Globus pallidus (tissue), 1 donor: Measurements from ENCODE around the gene APOBEC3G.

Experiments used
- DNase-seq: peaks from one replicate; pipeline ENCODE4 v3.0.0-alpha.2; 2015; ENCODE audit warnings: low spot score

APOBEC3G gene

DNA sequence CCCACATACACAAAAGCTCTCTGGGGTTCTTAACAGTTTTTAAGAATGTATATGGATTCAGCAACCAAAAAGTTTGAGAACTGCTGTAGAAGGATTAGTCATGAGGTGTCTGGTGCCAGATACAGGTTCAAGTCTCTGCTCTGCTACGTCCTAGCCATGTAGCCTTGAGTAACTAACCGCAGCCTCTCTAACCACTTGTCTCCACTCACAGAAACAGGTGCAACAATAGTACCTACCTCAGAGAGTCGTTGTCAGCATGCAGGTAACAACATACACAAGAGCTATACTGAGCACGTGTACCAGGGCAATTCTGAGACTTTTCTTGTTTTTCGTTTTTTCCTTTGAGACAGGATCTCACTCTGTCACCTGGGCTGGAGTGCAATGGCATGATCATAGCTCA, 48.5 kb downstream of the APOBEC3G start:
- DNase-seq, result no peak

DNA sequence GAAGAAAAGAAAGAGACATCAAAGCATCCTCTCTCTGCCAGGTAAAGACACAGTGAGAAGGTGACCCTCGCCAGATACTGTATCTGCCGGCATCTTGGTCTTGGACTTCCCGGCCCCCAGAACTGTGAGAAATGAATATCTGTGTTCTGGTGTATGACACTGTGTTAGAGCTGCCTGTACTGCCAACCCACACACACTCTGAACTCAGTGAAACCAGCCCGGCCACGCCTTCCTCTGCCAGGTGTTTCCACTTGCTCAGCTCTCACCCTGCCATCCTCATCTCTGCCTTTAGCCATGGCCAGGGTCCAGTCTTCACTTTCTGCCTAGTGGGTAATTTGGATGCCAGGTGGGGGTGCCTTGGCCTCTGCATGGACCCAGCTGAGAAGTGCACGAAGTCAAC, 51.4 kb downstream of the APOBEC3G start:
- no peak for DNase-seq

DNA sequence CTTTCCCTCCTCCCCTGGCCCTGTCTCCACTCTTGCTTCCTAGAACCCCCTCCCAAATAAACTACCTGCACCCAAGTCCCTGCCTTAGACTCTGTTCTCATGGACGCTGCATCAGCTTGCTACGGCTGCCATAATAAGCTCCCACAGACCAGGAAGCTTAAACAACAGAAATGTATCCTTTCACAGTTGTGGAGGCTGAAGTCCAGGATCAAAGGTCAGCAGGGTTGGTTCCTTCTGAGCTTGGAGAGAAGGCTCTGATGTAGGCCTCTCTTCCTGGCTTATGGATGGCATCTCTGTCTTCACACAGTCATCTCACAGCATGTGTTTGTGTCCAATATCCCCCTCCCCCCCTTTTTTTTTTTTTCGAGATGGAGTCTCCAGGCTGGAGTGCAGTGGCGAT, 52.0 kb downstream of the APOBEC3G start:
- DNase-seq, result no peak

DNA sequence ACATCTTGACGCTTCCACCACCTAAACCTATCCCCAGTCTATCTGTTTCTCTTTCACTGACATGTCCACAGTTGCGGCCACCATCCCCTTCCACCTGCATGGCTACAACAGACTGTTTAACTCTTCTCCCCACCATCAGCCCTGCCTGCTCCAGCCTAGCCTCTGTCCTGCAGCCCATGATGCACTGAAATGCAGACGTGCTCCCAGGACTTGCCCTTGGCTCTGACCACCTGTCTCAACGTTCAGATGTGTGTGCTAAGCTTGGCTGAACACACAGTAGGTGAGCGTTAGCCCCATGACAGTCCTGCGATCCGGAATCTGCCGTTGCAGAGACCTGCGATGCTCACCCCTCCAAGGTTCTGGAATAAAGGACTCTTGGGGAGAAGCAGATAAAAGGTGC, 52.7 kb downstream of the APOBEC3G start:
- DNase-seq, result no peak

DNA sequence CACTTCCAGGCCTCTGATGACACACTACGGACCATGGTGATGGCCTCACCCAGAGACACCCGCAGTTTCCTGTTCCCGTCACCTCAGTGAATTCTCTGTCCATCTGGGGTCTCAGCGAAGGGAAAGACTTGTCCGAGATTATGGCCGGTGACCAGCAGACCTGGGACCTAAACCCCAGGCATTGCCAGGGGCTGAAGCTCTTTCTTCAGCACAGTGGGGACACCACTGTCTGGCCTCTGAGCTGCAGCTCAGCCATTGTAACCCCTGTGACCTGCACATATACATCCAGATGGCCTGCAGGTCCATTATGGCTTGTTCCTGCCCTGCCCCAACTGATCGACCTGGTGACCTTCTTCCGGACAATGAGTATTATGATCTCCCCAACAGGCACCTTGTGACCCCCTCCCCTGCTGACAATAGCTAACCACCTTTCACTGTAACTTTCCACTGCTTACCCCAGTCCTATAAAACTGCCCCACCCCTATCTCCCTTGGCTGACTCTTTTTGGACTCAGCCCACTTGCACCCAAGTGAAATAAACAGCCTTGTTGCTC, 53.2 kb downstream of the APOBEC3G start:
- no peak for DNase-seq

DNA sequence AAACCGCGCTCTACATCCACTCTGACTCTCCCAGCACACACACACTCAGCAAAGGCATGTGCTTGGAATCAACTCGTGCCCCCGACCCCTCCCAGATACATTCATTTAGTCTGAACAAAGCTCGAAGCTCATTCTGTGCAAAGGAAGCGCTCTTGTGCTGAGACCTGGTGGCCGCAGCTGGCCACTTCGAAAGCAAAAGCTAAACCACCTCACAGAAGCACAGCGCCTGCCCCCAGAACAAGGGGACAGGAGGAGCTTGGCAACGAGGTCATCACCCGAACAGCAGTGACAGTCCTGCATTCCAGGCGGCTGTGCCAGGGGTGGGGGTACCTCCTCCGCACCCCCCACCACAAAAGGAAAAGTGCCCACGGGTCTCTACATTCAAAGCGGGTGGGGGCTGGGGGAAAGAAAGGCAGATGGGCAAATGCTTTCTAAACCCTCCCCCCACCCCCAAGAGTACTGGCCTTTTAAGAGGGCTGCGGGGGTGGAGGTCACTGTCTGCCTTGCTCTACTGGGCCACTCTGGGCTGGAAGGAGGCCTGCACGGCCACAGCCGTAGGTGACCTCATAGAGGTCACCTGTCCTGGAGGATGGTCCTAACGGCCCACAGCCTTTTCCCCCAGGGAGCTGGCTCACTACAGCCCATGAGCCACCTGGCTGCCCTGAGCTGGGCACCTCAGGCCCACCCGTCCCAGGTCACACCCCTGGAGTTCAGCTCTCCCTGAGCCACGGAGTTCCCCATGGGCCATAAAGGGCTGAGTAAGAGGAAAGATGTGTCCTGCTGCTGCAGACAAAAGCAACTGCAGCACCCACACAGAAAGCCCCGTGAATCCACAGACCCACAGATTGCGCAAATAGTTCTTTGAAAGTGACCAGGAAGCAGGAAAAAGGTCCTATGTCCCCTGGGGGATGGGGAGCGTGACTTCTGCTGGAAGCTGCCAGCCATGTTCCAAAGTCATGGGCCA, 54.1 kb downstream of the APOBEC3G start:
- DNase-seq, result no peak

DNA sequence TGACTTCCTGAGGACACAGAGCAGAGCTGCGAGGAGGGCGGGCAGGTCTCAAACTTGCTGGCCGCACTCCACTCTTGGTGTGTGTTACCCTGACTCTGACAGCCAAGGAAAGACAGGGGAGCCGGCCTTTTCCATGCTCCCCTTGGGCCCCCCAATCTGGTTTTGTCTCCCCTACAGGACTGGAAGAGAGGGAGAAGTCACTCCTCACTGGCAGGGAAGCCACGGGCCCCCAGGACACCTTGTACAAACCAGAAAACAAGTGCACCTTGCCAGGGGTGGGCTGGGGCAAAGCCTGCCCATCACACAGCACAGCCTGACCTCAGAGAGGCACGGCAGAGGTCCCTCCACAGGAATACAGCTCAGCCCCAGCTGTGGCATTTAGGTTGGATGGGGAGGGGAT, 55.2 kb downstream of the APOBEC3G start:
- DNase-seq, result no peak

DNA sequence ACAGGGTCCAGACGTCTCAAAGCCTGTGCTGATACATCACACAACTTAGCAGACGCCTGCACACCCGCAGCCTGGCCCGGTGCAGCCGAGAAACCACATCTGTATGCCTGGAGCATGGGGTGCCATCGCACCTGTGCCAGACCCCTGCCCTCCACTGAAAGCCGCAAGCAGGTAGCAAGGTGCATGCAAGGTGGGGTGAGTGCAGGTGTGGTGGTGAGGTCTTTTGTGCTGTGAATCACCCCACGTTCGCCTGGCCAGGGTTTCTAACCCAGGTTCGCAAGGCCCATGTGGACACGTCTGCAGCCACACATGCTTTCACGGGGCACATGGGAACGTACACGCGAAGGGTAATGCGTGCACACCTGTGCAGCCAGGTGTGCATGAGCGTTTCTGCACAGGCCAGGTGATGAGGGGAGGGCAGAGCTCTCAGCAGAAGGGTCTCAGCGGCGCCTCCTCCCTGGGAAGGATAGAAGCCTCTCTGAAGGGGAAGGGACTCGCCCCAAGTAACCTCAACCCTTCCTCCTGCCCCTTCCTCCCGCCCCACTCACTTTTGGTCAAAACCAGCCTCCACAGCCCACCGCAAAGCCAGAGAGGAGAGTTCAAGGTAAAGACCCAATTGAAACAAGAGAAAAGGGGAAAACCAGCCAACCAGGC, 55.9 kb downstream of the APOBEC3G start:
- no peak for DNase-seq

DNA sequence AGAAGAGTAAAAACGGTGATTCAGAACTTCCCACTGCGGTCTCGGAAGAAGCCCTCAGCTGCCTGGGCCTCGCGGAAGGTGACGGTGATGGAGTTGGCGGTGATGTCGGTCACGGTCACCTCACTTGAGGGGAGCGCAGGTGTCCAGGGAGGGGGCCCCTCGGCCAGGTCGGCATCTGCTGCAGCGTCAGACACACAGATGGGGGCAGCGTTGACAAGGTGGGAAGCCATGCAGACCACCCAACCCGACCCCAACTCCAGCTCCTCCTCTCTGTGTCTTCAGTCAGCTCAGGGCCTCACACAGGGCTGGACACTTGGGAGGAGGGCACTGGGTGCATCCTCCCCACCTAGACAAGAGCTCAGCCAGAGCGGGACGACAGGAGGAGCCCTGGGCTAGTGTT, 56.8 kb downstream of the APOBEC3G start:
- no peak for DNase-seq

DNA sequence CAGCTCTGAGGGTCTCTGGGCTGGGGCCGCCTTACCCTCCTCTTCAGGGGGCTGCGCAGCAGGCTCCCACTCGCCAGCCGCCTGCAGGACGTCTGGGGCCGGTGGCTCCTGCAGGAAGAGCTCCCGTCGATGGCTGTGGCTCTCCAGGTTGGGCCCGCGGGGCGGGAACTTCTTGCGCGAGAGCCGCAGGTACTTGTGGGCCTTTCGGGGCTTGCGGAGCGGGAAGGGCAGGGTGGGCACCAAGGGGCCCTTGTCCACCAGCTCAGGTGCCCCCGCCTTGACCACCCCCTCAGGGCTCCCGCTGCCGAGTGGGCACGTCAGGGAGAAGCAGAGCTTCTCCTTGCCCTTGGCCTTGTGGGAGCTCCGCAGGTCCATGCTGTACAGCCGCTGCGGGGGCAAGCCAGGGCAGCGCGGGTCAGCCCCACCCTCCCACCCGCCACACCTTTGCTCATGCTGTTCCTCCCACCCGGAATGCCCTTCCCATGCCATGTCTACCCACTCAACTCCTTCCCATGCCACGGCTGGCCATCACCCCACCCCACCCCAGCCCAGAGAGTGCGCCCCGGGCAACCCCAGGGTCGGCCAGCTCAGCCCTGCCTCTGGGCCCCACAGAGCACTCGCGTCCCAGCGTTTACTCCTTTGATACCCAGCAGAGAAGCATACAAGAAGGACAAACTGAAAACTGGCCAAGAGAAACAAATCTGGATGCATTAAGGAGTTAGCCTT, 57.5 kb downstream of the APOBEC3G start:
- DNase-seq, result no peak

DNA sequence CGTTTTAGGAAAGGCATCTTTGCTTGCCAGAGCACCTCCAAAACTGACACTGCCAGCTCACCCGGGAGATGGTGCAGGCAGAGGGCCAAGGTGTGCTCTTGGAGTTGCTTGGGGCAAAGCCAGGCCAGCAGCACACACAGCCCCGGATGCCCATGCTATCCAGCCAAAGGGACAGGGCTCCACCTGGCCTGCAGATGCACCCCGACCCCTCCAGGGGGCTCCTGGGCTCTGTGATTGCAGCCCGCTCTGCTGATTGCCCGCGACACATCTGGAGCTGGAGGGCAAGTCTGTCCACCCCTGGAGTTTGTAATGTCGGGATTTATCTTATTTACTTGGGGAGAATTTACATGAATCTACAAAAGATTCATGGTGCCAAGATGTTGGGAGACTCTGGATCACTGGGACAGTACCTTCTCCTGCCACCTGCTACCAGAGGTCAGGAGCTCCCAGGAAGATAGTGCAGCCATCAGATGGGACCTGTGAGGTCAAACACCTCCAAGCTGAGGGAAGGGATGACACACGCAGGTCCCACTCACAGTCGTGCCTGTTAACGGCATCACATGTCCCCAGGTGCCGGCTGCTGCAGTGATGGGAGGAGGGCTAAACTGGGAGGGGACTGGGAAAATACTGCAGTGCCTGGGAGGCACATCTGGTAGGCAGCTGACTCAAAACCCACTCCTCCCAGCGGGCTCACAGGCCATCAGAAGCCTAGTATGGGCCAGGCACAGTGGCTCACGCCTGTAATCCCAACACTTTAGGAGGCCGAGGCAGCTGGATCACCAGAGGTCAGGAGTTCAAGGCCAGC, 58.2 kb downstream of the APOBEC3G start:
- no peak for DNase-seq

DNA sequence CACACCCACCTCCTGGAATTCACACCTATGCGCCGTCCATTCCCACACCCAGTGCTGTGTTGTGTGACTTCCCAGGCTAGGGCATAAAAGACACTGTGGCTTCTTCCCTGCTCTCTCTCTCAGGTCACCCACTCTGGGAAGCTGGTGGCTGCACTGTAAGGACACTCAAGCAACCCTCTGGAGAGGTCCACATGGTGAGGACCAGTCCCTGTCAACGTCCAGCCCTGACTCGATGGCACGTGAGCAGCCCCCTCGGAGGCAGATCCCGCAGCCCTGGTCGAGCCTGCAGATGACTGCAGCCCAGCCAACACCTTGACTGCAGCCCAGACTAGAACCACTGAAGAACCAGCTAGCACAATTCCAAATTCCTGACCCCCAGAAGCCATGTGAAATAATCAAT, 59.2 kb downstream of the APOBEC3G start:
- no peak for DNase-seq
